ENCODE data around the gene RPS18.

GRCh38 chr6:33259032-33259431, 12.8 kb upstream of the RPS18 start:
- TF ChIP-seq POLR2A (IDR thresholded peaks at IDR 0.05; ENCODE audit: low read depth, low read length) (no peak), POLR2AphosphoS5 (IDR thresholded peaks at IDR 0.05; ENCODE audit: low read depth, low read length) (no peak)

Data from GM12892 (cell line).